K562 (cell line): Measurements from ENCODE around the gene TRMU. TPM values are rescaled to one million over a fixed set of nuclear protein-coding genes. Genes with fewer than 3 reads are reported as not detected.

ENCODE experiments used
- ATF7 ChIP-seq: fragments of 450-650 bp; IDR thresholded peaks from 2 replicates; pipeline ENCODE4 v1.7.1; 2014; ENCODE audit warnings: mild to moderate bottlenecking, moderate library complexity
- BCOR ChIP-seq: fragments of 450-650 bp; IDR thresholded peaks from 2 replicates; pipeline ENCODE4 v1.6.1; 2016
- CTBP1 ChIP-seq: fragments of 450-650 bp; IDR thresholded peaks from 2 replicates; pipeline ENCODE4 v1.6.1; 2016; ENCODE audit warnings: borderline replicate concordance
- ETV1 ChIP-seq: fragments of 450-650 bp; conservative IDR thresholded peaks from 2 replicates; pipeline ENCODE4 v1.6.1; 2016; ENCODE audit warnings: missing genetic modification characterization, control low read depth, low read depth, missing compliant biosample characterization
- HCFC1 ChIP-seq: IDR thresholded peaks from 2 replicates; pipeline ENCODE4 v1.6.1; 2012; ENCODE audit warnings: low read depth, low read length, improper control_type of control experiment
- KDM4B ChIP-seq, 2 experiments: fragments of 450-650 bp in 1 of 2; sonication (generic) in 1 of 2; IDR thresholded peaks; 2 replicates each; pipeline ENCODE4 v1.6.1; 2016 to 2017; ENCODE audit warnings: borderline replicate concordance in 2 of 2, antibody characterized with exemption in 1 of 2, low read depth in 1 of 2, mild to moderate bottlenecking in 1 of 2
- NCOA4 ChIP-seq: fragments of 450-650 bp; IDR thresholded peaks from 2 replicates; pipeline ENCODE4 v1.6.1; 2018; ENCODE audit warnings: mild to moderate bottlenecking; ENCODE audit not compliant: partially characterized antibody
- RCOR1 ChIP-seq, 2 experiments: IDR thresholded peaks; 2 replicates each; pipeline ENCODE4 v1.6.1; 2012; ENCODE audit warnings: low read depth in 2 of 2, low read length in 2 of 2, borderline replicate concordance in 1 of 2, improper control_type of control experiment in 1 of 2
- SMAD4 ChIP-seq: fragments of 250-450 bp; sonication (Bioruptor Pico); conservative IDR thresholded peaks from 2 replicates; pipeline ENCODE4 v1.8.0; 2021; ENCODE audit warnings: inconsistent platforms, mild to moderate bottlenecking, moderate library complexity
- TAF15 ChIP-seq: fragments of 200-400 bp; formaldehyde crosslinking; IDR thresholded peaks from 2 replicates; pipeline ENCODE4 v1.6.1; 2017; ENCODE audit warnings: mild to moderate bottlenecking, low read depth, low read length, moderate library complexity
- ZNF263 ChIP-seq: sonication (generic); formaldehyde crosslinking; IDR thresholded peaks from 2 replicates; pipeline ENCODE4 v1.8.0; 2022; ENCODE audit warnings: mild to moderate bottlenecking, missing genetic modification reagents, borderline replicate concordance
- polyA plus RNA-seq, 8 experiments: library from polyadenylated mRNA; depleted of rRNA in 4 of 8; stranded (reverse) in 5 of 8; unstranded in 3 of 8; fragments of >200 nt; fragmentation: Nextera tagmentation in 2 of 8; fragmentation: Illumina TruSeq in 1 of 8; extraction: Ambion mirVana in 2 of 8; extraction: Trizol in 1 of 8; gene quantifications; 2 replicates each; pipeline versions ENCODE4 v1.2.1 to v1.2.3, GENCODE V29; 2011 to 2014; ENCODE audit warnings: inconsistent platforms in 1 of 8, missing spikeins in 1 of 8
- total RNA-seq, 7 experiments: library from RNA; depleted of rRNA in 6 of 7; stranded (reverse); fragments of >200 nt in 6 of 7; fragmentation: Illumina TruSeq in 2 of 7; extraction: Trizol in 2 of 7; gene quantifications; 2 replicates each; pipeline versions ENCODE4 v1.2.1 to v1.2.3, GENCODE V29; 2011 to 2021; ENCODE audit warnings: low replicate concordance in 1 of 7
- TF ChIP-seq, protein P1 (sequence below): fragments of 200-800 bp; sonication (Bioruptor generic); IDR thresholded peaks from 2 replicates; pipeline ENCODE4 v1.6.1; 2017; ENCODE audit warnings: missing genetic modification characterization, missing compliant biosample characterization
- TF ChIP-seq, protein P2 (sequence below), 2 experiments: IDR thresholded peaks in 1 of 2; conservative IDR thresholded peaks in 1 of 2; 2 replicates each; pipeline ENCODE4 v1.6.1; 2016; ENCODE audit warnings: low read depth in 2 of 2, mild to moderate bottlenecking in 1 of 2, missing compliant biosample characterization in 1 of 2, missing genetic modification characterization in 1 of 2, moderate library complexity in 1 of 2
- TF ChIP-seq, protein P3 (sequence below), 2 experiments: fragments of 450-650 bp; conservative IDR thresholded peaks; 2 replicates each; pipeline ENCODE4 v1.6.1; 2017; ENCODE audit warnings: mild to moderate bottlenecking in 2 of 2, moderate library complexity in 2 of 2
- TF ChIP-seq, protein P4 (sequence below): sonication (generic); formaldehyde crosslinking; IDR thresholded peaks from 2 replicates; pipeline ENCODE4 v1.8.0; 2022; ENCODE audit warnings: mild to moderate bottlenecking, missing genetic modification reagents

Gene TRMU
- total and polyA plus RNA-seq, 9 of the 15 experiments (the other 6 are each of a cell fraction or from before 2014, with no cell fraction given) = 2.3 to 49.9 (median 35.3) TPM

DNA sequence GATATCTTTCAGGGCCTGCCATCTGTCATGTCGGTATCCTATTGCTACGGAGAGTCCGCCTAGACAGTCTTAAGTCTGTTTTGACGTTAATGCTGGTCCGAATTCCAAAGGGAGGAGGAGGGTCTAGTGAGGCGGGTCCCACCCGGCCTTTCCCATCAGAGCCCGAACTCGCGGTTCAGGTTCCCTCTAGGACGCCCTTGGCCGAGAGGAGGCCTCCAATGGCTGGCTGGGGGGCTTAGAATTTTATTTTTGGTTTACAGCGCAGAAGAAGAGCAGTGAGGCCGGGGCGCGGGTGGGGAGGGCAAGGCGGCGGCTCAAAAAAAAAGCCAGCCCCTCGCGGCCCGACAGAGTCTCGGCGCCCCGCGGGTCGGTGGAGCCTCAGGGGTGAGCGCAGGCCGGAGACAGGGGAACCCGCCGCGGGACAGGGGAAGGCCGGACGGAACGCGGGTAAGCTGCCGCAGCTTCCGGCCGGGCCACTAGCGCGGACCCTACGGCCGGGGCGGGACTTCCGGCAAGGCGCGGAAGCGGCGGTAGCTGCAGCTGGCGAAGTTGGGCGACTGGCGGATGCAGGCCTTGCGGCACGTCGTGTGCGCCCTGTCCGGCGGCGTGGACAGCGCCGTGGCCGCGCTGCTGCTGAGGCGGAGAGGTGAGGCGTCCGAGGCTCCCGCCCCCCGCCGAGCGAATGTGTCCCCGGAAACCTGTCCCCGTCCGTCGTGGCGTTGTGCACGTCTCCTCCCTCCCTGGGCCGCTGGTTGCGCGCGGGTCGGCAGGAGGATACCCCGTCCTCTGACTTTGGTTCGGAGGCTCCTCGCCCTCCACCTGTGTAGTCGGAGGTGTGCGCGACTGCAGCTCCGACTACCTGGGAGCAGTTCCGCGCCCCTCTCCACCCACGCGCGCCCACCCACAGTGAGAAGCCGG is at the start of gene TRMU (continued):
- TF ChIP-seq, protein P1, sequence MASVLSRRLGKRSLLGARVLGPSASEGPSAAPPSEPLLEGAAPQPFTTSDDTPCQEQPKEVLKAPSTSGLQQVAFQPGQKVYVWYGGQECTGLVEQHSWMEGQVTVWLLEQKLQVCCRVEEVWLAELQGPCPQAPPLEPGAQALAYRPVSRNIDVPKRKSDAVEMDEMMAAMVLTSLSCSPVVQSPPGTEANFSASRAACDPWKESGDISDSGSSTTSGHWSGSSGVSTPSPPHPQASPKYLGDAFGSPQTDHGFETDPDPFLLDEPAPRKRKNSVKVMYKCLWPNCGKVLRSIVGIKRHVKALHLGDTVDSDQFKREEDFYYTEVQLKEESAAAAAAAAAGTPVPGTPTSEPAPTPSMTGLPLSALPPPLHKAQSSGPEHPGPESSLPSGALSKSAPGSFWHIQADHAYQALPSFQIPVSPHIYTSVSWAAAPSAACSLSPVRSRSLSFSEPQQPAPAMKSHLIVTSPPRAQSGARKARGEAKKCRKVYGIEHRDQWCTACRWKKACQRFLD (CRISPR knock-in tag) = peak; percentile 67; the same call in 1 of the 2 replicates
- TF ChIP-seq TAF15 (no peak), HCFC1 (peak; percentile 82), ATF7 (peak; percentile 58; the same call in 1 of the 2 replicates), CTBP1 (peak; percentile 54; the same call in 1 of the 2 replicates), SMAD4 (CRISPR knock-in tag) (peak; percentile 66), ETV1 (tag) (peak; percentile 63), RCOR1 (IDR thresholded peaks at IDR 0.05; ENCODE audit: borderline replicate concordance in 1 of 2, low read depth in 2 of 2, low read length in 2 of 2) (peak in 1 of 2 experiments; percentile 38; a peak in 1 of 4 replicates), ZNF263 (CRISPR knock-in tag) (0 out of 2 replicates have a peak, but pooled peaks have one; percentile 56), NCOA4 (no peak), KDM4B (IDR thresholded peaks at IDR 0.05; ENCODE audit: borderline replicate concordance in 2 of 2, low read depth in 1 of 2) (peak in 1 of 2 experiments; percentile 79; a peak in 2 of 4 replicates), BCOR (no peak)
- TF ChIP-seq, protein P2, sequence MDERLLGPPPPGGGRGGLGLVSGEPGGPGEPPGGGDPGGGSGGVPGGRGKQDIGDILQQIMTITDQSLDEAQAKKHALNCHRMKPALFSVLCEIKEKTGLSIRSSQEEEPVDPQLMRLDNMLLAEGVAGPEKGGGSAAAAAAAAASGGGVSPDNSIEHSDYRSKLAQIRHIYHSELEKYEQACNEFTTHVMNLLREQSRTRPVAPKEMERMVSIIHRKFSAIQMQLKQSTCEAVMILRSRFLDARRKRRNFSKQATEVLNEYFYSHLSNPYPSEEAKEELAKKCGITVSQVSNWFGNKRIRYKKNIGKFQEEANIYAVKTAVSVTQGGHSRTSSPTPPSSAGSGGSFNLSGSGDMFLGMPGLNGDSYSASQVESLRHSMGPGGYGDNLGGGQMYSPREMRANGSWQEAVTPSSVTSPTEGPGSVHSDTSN (CRISPR knock-in tag; IDR thresholded peaks at IDR 0.05; ENCODE audit: low read depth) = no peak
- TF ChIP-seq, protein P2 (tag; conservative IDR thresholded peaks at IDR 0.05; ENCODE audit: low read depth) = no peak
- TF ChIP-seq, protein P3, sequence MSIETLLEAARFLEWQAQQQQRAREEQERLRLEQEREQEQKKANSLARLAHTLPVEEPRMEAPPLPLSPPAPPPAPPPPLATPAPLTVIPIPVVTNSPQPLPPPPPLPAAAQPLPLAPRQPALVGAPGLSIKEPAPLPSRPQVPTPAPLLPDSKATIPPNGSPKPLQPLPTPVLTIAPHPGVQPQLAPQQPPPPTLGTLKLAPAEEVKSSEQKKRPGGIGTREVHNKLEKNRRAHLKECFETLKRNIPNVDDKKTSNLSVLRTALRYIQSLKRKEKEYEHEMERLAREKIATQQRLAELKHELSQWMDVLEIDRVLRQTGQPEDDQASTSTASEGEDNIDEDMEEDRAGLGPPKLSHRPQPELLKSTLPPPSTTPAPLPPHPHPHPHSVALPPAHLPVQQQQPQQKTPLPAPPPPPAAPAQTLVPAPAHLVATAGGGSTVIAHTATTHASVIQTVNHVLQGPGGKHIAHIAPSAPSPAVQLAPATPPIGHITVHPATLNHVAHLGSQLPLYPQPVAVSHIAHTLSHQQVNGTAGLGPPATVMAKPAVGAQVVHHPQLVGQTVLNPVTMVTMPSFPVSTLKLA (conservative IDR thresholded peaks at IDR 0.05) = peak; percentile 38 to 76; a peak in 3 of 4 replicates
- TF ChIP-seq, protein P4, sequence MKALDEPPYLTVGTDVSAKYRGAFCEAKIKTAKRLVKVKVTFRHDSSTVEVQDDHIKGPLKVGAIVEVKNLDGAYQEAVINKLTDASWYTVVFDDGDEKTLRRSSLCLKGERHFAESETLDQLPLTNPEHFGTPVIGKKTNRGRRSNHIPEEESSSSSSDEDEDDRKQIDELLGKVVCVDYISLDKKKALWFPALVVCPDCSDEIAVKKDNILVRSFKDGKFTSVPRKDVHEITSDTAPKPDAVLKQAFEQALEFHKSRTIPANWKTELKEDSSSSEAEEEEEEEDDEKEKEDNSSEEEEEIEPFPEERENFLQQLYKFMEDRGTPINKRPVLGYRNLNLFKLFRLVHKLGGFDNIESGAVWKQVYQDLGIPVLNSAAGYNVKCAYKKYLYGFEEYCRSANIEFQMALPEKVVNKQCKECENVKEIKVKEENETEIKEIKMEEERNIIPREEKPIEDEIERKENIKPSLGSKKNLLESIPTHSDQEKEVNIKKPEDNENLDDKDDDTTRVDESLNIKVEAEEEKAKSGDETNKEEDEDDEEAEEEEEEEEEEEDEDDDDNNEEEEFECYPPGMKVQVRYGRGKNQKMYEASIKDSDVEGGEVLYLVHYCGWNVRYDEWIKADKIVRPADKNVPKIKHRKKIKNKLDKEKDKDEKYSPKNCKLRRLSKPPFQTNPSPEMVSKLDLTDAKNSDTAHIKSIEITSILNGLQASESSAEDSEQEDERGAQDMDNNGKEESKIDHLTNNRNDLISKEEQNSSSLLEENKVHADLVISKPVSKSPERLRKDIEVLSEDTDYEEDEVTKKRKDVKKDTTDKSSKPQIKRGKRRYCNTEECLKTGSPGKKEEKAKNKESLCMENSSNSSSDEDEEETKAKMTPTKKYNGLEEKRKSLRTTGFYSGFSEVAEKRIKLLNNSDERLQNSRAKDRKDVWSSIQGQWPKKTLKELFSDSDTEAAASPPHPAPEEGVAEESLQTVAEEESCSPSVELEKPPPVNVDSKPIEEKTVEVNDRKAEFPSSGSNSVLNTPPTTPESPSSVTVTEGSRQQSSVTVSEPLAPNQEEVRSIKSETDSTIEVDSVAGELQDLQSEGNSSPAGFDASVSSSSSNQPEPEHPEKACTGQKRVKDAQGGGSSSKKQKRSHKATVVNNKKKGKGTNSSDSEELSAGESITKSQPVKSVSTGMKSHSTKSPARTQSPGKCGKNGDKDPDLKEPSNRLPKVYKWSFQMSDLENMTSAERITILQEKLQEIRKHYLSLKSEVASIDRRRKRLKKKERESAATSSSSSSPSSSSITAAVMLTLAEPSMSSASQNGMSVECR (CRISPR knock-in tag) = peak; percentile 62; the same call in 1 of the 2 replicates
